Stimulated activated CD4-positive, alpha-beta T cell treated with anti-CD3 and anti-CD28 coated beads, Interleukin-12 subunit alpha, Interleukin-12 subunit beta, amount 100 ng/mL, for 48 hours (primary cell): ENCODE results near the gene RIT1.
"Not testable (repeated sequence)": the region's sequence is repeated elsewhere in the genome, so short reads cannot be mapped to it uniquely, and the experiment has no call there.

ENCODE experiments used
- DNase-seq, 3 donors: peaks; one replicate each; pipeline ENCODE4 v3.0.0-alpha.2; 2020; ENCODE audit warnings: low read depth in 2 of 3, low spot score in 1 of 3

RIT1 gene

DNA sequence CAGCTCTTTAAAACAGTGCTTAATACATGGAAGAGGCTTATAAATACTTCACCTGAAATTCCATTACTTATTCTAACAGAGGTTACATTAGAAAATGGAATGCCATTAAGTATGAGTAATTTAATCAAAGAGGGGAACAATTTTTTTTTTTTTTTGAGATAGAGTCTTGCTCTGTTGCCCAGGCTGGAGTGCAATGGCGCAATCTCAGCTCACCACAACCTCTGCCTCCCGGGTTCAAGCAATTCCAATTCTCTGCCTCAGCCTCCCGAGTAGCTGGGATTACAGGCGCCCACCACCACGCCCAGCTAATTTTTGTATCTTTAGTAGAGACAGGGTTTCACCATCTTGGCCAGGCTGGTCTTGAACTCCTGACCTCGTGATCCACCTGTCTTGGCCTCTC lies 15.5 kb downstream of the RIT1 start:
- not testable (repeated sequence) for DNase-seq

- DNase-seq: peak in 1 of 3 donors; percentile 25
Observed at GRCh38 chr1:155893389-155894142, 17.6 kb downstream of the RIT1 start.

GRCh38 chr1:155892796-155893195 lies 18.4 kb downstream of the RIT1 start:
- DNase-seq: no peak

- DNase-seq: no peak
Observed at GRCh38 chr1:155890251-155890650, 20.9 kb downstream of the RIT1 start.

GRCh38 chr1:155889566-155889965 lies 21.6 kb downstream of the RIT1 start:
- DNase-seq: no peak

DNA sequence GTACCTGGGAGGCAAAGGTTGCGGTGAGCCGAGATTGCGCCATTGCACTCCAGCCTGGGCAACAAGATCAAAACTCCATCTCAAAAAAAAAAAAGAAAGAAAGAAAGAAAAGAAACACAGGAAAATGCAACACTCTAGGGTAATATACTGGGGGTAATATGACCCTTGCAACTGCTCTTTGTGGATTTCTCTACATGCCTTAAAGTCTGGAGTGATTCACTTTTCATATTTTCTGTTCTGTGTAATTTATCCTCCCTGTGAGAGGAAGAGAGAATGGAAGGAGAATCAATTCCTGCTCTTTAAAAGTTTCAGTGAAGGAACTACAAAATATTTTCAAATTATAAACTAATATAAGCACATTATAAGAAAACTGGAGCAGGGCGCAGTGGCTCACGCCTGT lies 22.7 kb downstream of the RIT1 start:
- no peak for DNase-seq

DNA sequence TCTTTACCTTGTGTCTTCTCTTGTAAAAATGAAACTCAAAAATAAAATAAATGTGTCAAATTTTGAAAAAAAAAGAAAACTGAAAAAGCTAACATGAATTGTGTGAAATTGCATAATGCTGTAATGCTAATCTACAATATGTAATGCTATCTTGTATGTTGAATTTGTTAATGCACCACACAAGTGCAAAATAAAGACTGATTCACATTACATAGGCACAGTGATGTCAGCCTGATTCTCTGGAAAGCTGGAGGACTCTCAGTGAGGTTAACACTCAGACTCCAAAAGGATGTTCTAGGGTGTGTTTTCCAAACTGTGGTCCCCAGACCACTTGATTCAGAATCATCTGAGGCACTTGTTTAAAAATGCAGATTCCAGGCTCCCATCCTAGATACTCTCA lies 26.2 kb downstream of the RIT1 start:
- DNase-seq: no peak

GRCh38 chr1:155884031-155884960 lies 26.9 kb downstream of the RIT1 start:
- no peak for DNase-seq

GRCh38 chr1:155882766-155883165 lies 28.4 kb downstream of the RIT1 start:
- DNase-seq: no peak

GRCh38 chr1:155882235-155882634 lies 28.9 kb downstream of the RIT1 start:
- DNase-seq: no peak

- no peak for DNase-seq
Observed at GRCh38 chr1:155880950-155881349, 30.2 kb downstream of the RIT1 start.

DNA sequence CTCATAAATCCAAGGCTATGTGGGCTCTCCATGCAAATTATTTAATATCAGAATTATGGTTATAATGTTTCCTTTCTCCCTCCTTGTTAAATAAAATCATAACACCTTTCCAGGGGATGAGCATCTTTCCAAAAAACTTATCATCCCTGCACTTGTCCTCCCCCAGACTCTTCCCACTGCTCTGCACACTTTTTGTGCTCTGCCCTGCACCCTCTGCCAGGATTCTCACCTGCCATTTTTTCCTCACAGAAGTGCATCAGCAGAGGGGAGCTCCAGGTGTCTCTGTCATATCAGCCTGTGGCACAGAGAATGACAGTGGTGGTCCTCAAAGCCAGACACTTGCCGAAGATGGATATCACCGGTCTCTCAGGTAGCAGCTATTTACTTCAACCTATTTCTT lies 30.9 kb downstream of the RIT1 start:
- no peak for DNase-seq

DNA sequence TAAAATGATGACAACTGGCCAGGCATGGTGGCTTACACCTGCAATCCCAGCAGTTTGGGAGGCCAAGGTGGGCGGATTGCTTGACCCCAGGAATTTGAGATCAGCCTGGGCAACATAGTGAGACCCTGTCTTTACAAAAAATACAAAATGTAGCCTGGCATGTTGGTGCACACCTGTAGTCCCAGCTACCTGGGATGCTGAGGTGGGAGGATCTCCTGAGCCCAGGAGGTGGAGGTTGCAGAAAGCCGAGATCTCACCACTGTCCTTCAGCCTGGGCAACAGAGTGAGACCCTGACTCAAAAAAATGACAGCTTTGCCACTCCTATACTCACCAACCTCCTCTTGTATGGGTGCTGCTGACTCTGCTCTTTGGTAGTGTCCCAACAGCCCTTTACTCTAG lies 33.2 kb downstream of the RIT1 start:
- DNase-seq: no peak

GRCh38 chr1:155873860-155874259 lies 37.3 kb downstream of the RIT1 start:
- no peak for DNase-seq

DNA sequence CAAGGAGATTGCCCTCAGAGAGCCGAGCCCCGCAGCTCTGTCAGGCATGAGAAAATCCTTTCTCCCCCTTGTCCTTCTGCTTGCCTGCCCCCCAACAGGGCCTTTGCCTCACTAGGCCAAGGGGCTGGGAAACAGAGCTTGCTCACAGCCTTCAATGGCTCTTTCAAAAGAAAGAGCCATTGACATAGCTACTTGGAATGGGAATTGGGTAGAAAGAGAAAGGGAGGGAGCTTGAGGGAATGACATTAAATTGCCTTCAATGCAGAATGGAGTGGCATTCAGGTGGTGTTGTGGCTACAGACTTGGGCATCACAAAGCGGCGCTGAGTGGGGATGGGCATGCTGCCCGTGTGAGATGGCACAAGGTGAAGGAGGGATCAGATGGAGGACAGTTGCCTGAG lies 38.6 kb downstream of the RIT1 start:
- DNase-seq: no peak

DNA sequence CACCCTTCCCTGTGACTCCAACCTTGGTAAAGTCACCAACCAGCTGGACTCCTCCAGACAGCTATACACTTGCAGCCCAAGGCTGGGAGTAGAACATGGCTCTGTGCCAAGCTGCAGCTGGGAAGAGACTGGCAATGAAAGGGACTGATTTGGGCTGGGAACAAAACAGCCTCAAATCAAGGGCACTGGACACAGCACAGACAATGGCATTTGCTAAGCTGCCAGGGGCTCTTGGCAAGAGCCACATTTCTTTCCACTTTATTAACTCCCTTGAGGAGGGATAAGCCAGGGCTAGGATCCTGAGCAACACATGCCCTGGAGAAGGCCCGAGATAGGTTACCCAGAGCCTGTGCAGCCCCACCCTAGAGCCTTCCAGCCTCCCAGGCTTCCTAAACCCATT lies 39.8 kb downstream of the RIT1 start:
- DNase-seq: no peak

DNA sequence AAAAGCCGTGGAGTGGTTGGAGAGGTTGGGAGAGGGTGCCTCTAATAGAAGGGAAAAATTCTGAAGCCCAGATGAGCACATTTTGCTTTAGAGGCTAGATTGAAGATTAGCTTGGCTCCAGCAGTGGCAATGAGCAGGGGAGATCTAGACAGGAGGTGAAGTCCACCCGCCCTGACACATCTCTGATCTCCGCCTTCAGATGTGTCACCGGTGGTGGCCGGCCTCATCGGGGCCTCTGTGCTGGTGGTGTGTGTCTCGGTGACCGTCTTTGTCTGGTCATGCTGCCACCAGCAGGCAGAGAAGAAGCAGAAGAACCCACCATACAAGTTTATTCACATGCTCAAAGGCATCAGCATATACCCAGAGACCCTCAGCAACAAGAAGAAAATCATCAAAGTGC lies 43.4 kb downstream of the RIT1 start:
- DNase-seq: no peak

GRCh38 chr1:155864393-155864792 lies 46.8 kb downstream of the RIT1 start:
- no peak for DNase-seq

- DNase-seq: no peak
Observed at GRCh38 chr1:155861896-155862295, 49.3 kb downstream of the RIT1 start.

GRCh38 chr1:155860970-155861510 lies 50.1 kb downstream of the RIT1 start:
- no peak for DNase-seq

- peak; percentile 31 to 42 (median 41) for DNase-seq
Observed at GRCh38 chr1:155859881-155860871, 51.0 kb downstream of the RIT1 start.
